Stimulated activated CD4-positive, alpha-beta T cell treated with anti-CD3 and anti-CD28 coated beads, Interleukin-1b, Interleukin-23, amount 100 ng/mL, for 48 hours (primary cell): ENCODE data around the gene NQO1.
A peak's percentile ranks its signal among the peaks of the same experiment; 100 is the strongest.
"Not testable (repeated sequence)": the region's sequence is repeated elsewhere in the genome, so short reads cannot be mapped to it uniquely, and the experiment has no call there.

Experiments used
- DNase-seq: peaks from one replicate; pipeline ENCODE4 v3.0.0-alpha.2; 2020

Gene NQO1

DNA sequence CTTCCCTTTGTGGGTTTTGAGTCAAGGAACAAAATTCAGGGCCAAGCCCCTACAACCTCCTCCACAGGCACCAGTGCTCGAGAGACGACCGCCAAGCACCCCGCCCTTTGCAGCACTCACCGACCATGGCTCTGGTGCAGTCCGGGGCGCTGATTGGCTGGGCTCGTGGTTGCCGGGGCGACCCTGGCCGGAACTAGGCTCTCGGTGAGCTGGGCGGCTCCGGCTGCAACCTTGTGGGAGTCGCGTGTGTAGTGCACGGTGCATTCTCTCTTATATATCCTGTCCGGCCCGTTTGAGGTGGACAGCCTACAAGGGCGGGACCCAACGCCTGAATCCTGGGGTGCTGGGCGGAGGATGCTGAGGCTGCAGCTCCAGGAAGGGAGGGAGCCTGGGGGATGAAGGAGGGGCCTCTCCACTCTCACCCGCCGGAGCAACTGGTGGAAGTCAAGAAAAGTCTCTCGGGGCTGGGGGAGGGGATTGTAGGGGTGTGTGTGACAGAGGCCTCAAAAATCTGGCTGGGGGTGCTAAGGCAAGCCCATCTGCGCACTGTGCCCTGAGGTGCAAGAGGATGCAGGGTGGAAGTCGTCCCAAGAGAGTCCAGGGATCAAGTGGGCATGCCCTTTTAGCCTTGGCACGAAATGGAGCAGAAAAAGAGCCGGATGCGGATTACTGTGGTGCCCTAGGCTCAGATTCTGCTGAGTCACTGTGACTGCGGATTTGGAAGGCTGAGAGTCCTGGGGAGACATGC lies at the start of gene NQO1:
NQO1 (minus strand) TSS at position 248 of the 748 bp plus-strand sequence; CDS start at position 127, 121 bp downstream.
- peak; percentile 91 for DNase-seq

- DNase-seq = no peak
Observed at GRCh38 chr16:69775563-69775962, 49.2 kb upstream of the NQO1 start.

GRCh38 chr16:69773260-69773947 lies 47.0 kb upstream of the NQO1 start:
- DNase-seq = no peak

DNA sequence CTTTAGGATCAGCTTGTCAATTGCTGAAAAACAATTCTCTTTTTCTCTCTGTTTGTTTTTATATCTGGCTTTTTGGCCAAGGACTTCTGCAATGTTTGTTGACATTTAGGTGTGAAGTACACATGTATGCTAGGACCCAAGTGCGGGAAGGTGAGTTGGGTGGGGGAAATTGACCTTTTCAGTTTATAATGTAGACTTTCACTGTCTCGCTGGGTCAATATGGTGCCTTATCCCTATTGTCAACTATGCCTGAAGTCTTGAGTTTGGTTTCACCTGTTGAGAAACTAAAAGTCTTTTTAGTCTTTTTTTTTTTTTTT lies 45.2 kb upstream of the NQO1 start:
- DNase-seq = no peak

- no peak for DNase-seq
Observed at GRCh38 chr16:69769404-69769803, 43.0 kb upstream of the NQO1 start.

GRCh38 chr16:69768666-69769065 lies 42.3 kb upstream of the NQO1 start:
- DNase-seq = no peak

DNA sequence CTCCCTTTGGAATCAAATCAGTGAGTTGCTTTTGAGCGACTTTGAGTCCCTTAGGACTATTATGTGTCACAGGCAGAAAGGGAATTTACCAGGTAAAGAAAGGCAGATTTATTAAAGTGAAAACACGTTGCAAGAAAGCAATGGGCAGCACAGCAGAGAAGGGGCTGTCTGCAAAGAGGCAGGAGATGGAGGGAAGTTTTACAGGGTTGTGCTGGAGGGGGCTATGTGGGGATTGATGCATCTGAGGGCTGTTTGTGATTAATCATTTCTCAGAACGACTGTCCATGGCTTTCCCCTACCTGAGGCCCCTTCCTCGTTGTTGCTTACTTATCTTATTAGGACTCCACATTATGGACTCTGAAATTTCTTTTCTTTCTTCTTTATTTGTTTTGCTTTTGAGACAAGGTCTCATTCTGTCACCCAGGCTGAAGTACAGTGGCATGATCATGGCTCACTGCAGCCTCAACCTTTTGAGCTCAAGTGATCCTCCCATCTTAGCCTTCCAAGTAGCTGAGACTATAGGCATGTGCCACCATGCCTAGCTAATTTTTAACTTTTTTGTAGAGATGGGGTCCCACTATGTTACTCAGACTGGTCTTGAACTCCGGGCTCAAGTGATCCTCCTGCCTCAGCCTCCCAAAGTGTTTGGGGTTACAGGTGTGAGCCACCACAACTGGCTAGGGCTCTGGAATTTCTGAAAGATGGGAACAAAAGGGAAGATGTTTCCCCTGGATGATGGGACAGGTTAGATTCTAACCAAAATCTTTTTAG lies 41.3 kb upstream of the NQO1 start:
- no peak for DNase-seq

- DNase-seq = no peak
Observed at GRCh38 chr16:69763599-69763942, 37.2 kb upstream of the NQO1 start.

DNA sequence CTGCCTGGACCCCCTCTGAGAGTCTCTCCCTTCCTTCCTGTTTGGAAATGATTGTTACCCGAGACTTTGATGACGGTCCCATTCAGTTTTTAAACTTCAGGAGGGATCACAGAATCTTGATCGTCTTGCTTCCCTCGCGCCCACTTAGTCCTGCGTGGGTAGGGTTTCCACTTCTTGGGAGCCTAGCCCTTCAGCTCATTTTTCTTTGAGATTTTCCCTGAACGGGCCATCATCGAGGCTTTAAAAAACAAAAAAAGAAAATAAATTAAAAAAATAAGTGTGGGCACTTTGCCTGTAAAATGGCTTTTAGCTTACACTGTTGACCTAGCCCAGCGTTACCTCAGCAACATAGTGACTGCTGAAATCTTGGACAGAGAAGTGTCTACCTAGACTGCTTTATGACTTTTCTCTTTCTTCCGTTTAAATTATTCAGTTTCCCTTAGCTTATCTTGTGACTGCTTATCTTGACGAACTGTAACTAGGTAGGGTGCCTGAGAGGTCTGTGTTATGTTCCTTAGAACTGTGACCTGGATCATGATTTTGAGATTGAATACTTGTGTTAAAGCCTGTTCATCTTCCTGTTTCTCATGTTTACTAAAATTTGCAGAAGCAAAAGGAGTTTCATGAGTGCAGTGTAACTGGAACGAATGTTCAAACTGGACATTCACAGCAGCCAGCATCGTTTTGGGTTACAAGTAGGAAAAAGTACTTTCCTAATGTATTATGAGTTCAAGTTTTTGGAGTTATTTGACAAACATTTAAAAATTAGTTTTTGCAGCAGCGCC lies 36.6 kb upstream of the NQO1 start:
- DNase-seq = no peak

- DNase-seq = peak; percentile 74
Observed at GRCh38 chr16:69761983-69762813, 35.8 kb upstream of the NQO1 start, which contains the start of gene WWP2. WWP2 (plus strand) TSS chr16:69762332; CDS start chr16:69787011, 24,679 bp downstream.

GRCh38 chr16:69757375-69757774 lies 31.0 kb upstream of the NQO1 start:
- not testable (repeated sequence) for DNase-seq

- DNase-seq = no peak
Observed at GRCh38 chr16:69756705-69757104, 30.3 kb upstream of the NQO1 start.

GRCh38 chr16:69754469-69755310 lies 28.3 kb upstream of the NQO1 start, which contains the start of gene NOB1:
NOB1 (minus strand) TSS chr16:69754926; CDS start chr16:69754910, 16 bp downstream.
- peak; percentile 97 for DNase-seq

DNA sequence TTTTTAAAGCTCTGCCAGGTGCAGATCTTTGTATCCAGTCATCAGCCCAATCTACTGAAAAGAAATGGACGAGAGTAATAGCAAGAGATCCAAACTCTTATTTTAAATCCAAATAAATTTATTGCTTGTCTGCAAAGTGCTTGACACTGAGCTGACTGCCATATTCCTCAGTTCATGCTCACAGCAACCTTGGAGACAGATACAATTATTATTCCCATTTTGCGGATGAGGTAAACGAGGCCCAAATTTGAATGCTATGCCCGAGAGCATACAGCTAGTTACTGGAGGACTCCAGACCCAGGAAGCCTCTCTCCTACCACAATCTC lies 27.7 kb upstream of the NQO1 start:
- no peak for DNase-seq

GRCh38 chr16:69748694-69749345 lies 22.5 kb upstream of the NQO1 start:
- no peak for DNase-seq

- DNase-seq = no peak
Observed at GRCh38 chr16:69747115-69747514, 20.8 kb upstream of the NQO1 start.

GRCh38 chr16:69745959-69746358 lies 19.6 kb upstream of the NQO1 start:
- no peak for DNase-seq

- DNase-seq = no peak
Observed at GRCh38 chr16:69745232-69745612, 18.9 kb upstream of the NQO1 start.

- DNase-seq = no peak
Observed at GRCh38 chr16:69744363-69745231, 18.2 kb upstream of the NQO1 start.
